ENCODE results near the gene NRTN.

DNA sequence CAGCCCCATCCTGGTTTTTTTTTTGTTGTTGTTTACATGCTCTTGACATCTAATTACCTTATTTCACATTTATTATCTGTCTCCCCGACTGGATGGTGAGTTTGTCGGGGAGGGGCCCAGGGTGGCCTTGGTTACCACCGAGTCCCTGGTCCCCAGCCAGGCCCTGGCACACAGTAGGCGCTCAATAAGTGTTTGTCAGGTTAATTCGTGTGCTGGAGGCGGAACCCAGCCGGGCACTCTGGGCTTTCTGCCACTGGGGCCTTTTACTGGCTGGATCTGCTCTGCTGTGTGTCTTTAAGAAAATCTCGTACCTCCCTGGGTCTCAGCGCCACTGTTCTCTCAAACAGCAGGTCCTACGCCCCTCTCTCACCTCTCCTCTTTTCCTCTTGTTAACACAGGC, 4.6 kb downstream of the NRTN start:
- TF ChIP-seq, protein P1, sequence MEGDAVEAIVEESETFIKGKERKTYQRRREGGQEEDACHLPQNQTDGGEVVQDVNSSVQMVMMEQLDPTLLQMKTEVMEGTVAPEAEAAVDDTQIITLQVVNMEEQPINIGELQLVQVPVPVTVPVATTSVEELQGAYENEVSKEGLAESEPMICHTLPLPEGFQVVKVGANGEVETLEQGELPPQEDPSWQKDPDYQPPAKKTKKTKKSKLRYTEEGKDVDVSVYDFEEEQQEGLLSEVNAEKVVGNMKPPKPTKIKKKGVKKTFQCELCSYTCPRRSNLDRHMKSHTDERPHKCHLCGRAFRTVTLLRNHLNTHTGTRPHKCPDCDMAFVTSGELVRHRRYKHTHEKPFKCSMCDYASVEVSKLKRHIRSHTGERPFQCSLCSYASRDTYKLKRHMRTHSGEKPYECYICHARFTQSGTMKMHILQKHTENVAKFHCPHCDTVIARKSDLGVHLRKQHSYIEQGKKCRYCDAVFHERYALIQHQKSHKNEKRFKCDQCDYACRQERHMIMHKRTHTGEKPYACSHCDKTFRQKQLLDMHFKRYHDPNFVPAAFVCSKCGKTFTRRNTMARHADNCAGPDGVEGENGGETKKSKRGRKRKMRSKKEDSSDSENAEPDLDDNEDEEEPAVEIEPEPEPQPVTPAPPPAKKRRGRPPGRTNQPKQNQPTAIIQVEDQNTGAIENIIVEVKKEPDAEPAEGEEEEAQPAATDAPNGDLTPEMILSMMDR (IDR thresholded peaks at IDR 0.05): no peak
- TF ChIP-seq EP300 (IDR thresholded peaks at IDR 0.05; ENCODE audit: low read depth): no peak

Measured in transverse colon (tissue), 3 donors.